A549 (cell line): Measurements from ENCODE around the gene MINPP1.

Source experiments
- CBX8 ChIP-seq: fragments of 200-600 bp; sonication (generic); IDR thresholded peaks from 2 replicates; pipeline ENCODE4 v1.6.1; 2016
- CTCF ChIP-seq: fragments of >200 bp; sonication (Bioruptor Twin); formaldehyde crosslinking; IDR thresholded peaks from 3 replicates; pipeline ENCODE4 v1.5.1; 2016
- JUN ChIP-seq, 2 experiments: fragments of >200 bp; sonication (Bioruptor Twin); formaldehyde crosslinking; IDR thresholded peaks; 2 replicates in 1 of 2; 3 replicates in 1 of 2; pipeline ENCODE4 v1.6.1; 2016 to 2017
- POLR2A ChIP-seq: IDR thresholded peaks from 2 replicates; pipeline ENCODE4 v1.6.1; 2012; ENCODE audit warnings: mild to moderate bottlenecking, low read length
- RAD21 ChIP-seq, 2 experiments: fragments of >200 bp in 1 of 2; sonication (Bioruptor Twin) in 1 of 2; formaldehyde crosslinking in 1 of 2; IDR thresholded peaks in 1 of 2; conservative IDR thresholded peaks in 1 of 2; 2 replicates in 1 of 2; 3 replicates in 1 of 2; pipeline ENCODE4 v1.6.1; 2012 to 2018; ENCODE audit warnings: inconsistent platforms in 1 of 2
- SREBF2 ChIP-seq: fragments of 450-650 bp; IDR thresholded peaks from 2 replicates; pipeline ENCODE4 v1.6.1; 2014; ENCODE audit warnings: mild to moderate bottlenecking, moderate library complexity
- USF2 ChIP-seq: fragments of 450-650 bp; IDR thresholded peaks from 2 replicates; pipeline ENCODE4 v1.6.1; 2014; ENCODE audit warnings: antibody characterized with exemption
- ZC3H11A ChIP-seq: fragments of 450-650 bp; IDR thresholded peaks from 2 replicates; pipeline ENCODE4 v1.6.1; 2014; ENCODE audit warnings: antibody characterized with exemption, mild to moderate bottlenecking
- ZFP36 ChIP-seq: fragments of 450-650 bp; IDR thresholded peaks from 2 replicates; pipeline ENCODE4 v1.6.1; 2014; ENCODE audit warnings: borderline replicate concordance; ENCODE audit not compliant: partially characterized antibody

GRCh38 chr10:87550741-87551140 is 46.0 kb downstream of the MINPP1 start:
- TF ChIP-seq SREBF2 (no peak), CBX8 (no peak), CTCF (no peak), USF2 (no peak), JUN (IDR thresholded peaks at IDR 0.05) (no peak), ZC3H11A (no peak), POLR2A (no peak), RAD21 (conservative IDR thresholded peaks at IDR 0.05 in 1 of 2, IDR thresholded peaks at IDR 0.05 in 1 of 2) (no peak), ZFP36 (no peak)
